ENCODE data around the gene AGPS. TPM values are rescaled to one million over a fixed set of nuclear protein-coding genes. Genes with fewer than 3 reads are reported as not detected.

Gene AGPS
- total and polyA plus RNA-seq, 7 donors = 13.1 to 37.5 (median 22.0) TPM

GRCh38 chr2:177464549-177464948 lies 72.0 kb downstream of the AGPS start:
- WGBS, 2 donors = 96 to 98% methylated on average over 3 of the region's 3 CpGs
- DNase-seq = no peak
- Histone ChIP-seq H3K4me1 (no peaks in the 10 kb centered on the region), H3K27ac (no peak overlapping the region), H3K36me3 (peaks cover 0 to 24% (median 6%) of the 10 kb centered on the region in 4 donors), H3K4me3 (no peak overlapping the region), H3K27me3 (no peaks in the 10 kb centered on the region), H3K9me3 (no peaks in the 10 kb centered on the region)
- TF ChIP-seq EP300 (IDR thresholded peaks at IDR 0.05) (no peak), POLR2A (IDR thresholded peaks at IDR 0.05) (no peak), POLR2AphosphoS5 (IDR thresholded peaks at IDR 0.05) (no peak)
- TF ChIP-seq, protein P1, sequence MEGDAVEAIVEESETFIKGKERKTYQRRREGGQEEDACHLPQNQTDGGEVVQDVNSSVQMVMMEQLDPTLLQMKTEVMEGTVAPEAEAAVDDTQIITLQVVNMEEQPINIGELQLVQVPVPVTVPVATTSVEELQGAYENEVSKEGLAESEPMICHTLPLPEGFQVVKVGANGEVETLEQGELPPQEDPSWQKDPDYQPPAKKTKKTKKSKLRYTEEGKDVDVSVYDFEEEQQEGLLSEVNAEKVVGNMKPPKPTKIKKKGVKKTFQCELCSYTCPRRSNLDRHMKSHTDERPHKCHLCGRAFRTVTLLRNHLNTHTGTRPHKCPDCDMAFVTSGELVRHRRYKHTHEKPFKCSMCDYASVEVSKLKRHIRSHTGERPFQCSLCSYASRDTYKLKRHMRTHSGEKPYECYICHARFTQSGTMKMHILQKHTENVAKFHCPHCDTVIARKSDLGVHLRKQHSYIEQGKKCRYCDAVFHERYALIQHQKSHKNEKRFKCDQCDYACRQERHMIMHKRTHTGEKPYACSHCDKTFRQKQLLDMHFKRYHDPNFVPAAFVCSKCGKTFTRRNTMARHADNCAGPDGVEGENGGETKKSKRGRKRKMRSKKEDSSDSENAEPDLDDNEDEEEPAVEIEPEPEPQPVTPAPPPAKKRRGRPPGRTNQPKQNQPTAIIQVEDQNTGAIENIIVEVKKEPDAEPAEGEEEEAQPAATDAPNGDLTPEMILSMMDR (IDR thresholded peaks at IDR 0.05) = no peak
- intact Hi-C loops (cut with DNase I) = no loop called here

- peaks cover 0 to 2% (median 0%) of the 10 kb centered on the region in 4 donors for H3K9me3 ChIP-seq
- H3K27me3 ChIP-seq = no peaks in the 10 kb centered on the region
- no peaks in the 10 kb centered on the region for H3K4me1 ChIP-seq
- WGBS, 2 donors = 98% methylated on average over 14 of the region's 14 CpGs
- H3K4me3 ChIP-seq = no peak overlapping the region
- intact Hi-C loops (cut with DNase I) = no loop called here
- TF ChIP-seq POLR2A (IDR thresholded peaks at IDR 0.05) = no peak
- no peak overlapping the region for H3K27ac ChIP-seq
- peaks cover 0 to 24% (median 6%) of the 10 kb centered on the region in 4 donors for H3K36me3 ChIP-seq
- no peak for DNase-seq
Measured at GRCh38 chr2:177465400-177466138, 73.0 kb downstream of the AGPS start.

GRCh38 chr2:177466337-177467195 lies 74.0 kb downstream of the AGPS start:
- 84 to 91% methylated on average over 17 of the region's 17 CpGs for WGBS, 2 donors
- no peak for DNase-seq
- peaks cover 0 to 22% (median 6%) of the 10 kb centered on the region in 4 donors for H3K36me3 ChIP-seq
- H3K4me1 ChIP-seq = no peaks in the 10 kb centered on the region
- no peak overlapping the region for H3K4me3 ChIP-seq
- H3K9me3 ChIP-seq = peaks cover 0 to 5% (median 0%) of the 10 kb centered on the region in 4 donors
- intact Hi-C loops (cut with DNase I) = no loop called here
- no peak overlapping the region for H3K27ac ChIP-seq
- TF ChIP-seq POLR2AphosphoS5 (IDR thresholded peaks at IDR 0.05) = no peak
- TF ChIP-seq, protein P1 (IDR thresholded peaks at IDR 0.05) = no peak
- H3K27me3 ChIP-seq = no peaks in the 10 kb centered on the region

DNA sequence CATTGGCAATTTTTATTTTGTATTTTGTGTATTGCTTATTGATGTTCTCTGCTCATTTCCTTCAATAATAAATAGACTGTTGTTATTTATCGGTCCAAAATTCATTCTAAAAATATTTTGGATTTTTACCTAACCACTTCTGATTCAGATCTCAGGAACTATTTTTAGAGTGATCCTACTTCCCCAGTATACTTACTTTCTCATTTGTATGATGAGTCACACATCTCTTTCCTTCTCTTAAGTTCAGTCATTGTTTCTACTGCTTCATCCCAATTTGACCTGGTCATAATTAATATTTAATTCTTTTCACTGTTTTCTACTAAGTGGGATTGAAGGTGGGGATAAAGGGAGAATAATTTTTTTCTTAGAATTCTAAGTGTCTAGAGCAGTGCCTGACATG lies 75.1 kb downstream of the AGPS start:
- WGBS, 2 donors = 82 to 86% methylated on average over 1 of the region's 1 CpG
- DNase-seq = no peak
- peaks cover 0 to 23% (median 6%) of the 10 kb centered on the region in 4 donors for H3K36me3 ChIP-seq
- H3K4me3 ChIP-seq = no peak overlapping the region
- peaks cover 0 to 9% (median 6%) of the 10 kb centered on the region in 4 donors for H3K9me3 ChIP-seq
- intact Hi-C loops (cut with DNase I) = no loop called here
- H3K27me3 ChIP-seq = no peaks in the 10 kb centered on the region
- H3K27ac ChIP-seq = no peak overlapping the region
- H3K4me1 ChIP-seq = no peaks in the 10 kb centered on the region
- TF ChIP-seq POLR2AphosphoS5 (IDR thresholded peaks at IDR 0.05) (no peak), EP300 (IDR thresholded peaks at IDR 0.05) (no peak), POLR2A (IDR thresholded peaks at IDR 0.05) (no peak)
- TF ChIP-seq, protein P1 (IDR thresholded peaks at IDR 0.05) = no peak

- 98 to 100% methylated on average over 2 of the region's 2 CpGs for WGBS, 2 donors
Measured at GRCh38 chr2:177471990-177472389, 79.4 kb downstream of the AGPS start.

More at GRCh38 chr2:177471990-177472389, 79.4 kb downstream of the AGPS start:
- intact Hi-C loops (cut with DNase I) = no loop called here
- DNase-seq = no peak
- Histone ChIP-seq H3K9me3 (peaks cover 0 to 9% (median 6%) of the 10 kb centered on the region in 4 donors), H3K4me3 (no peak overlapping the region), H3K36me3 (peaks cover 0 to 5% (median 0%) of the 10 kb centered on the region in 4 donors), H3K27me3 (no peaks in the 10 kb centered on the region), H3K4me1 (peaks cover 0 to 5% (median 0%) of the 10 kb centered on the region in 4 donors), H3K27ac (no peak overlapping the region)
- no peak for TF ChIP-seq POLR2AphosphoS5 (IDR thresholded peaks at IDR 0.05)
- TF ChIP-seq EP300 (IDR thresholded peaks at IDR 0.05) = no peak
- no peak for TF ChIP-seq POLR2A (IDR thresholded peaks at IDR 0.05)
